ENCODE data around the gene MAP7D1.
A peak's percentile ranks its signal among the peaks of the same experiment; 100 is the strongest.
"Not testable (repeated sequence)": the region's sequence is repeated elsewhere in the genome, so short reads cannot be mapped to it uniquely, and the experiment has no call there.

Gene MAP7D1

DNA sequence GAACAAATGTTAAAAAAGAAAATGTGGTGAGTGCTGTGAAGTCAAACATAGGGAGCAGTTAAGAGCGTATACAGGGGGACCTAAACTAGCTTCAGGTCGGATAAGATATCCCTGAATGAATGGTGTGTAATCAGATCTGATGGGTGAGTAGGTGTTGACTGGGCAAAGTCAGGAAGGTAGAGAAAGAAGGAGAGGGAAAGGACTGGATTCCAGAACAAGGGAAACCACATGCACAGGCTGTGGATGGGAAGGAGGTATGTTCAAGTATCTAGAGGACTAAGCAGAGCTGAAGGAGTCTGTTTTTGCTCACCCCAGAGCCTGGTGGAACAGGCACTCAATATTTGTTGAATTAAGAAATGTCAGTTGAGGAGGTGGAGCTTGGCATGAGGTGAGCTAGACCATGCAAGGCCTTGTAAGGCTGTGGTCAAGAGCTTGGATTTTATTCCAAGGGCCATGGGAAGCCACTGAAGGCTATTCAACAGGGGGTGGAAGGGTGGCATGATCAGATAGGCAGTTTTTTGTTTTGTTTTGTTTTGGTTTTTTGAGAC lies 27.4 kb downstream of the MAP7D1 start:
- H3K4me2 ChIP-seq (ENCODE audit: low read depth, low read length, poor library complexity, severe bottlenecking), result no peak overlapping the region
- no peak overlapping the region for H2AFZ ChIP-seq (ENCODE audit: low read depth, low read length, severe bottlenecking)
- H3K9me3 ChIP-seq (ENCODE audit: insufficient read depth, low read length), result no peaks in the 10 kb centered on the region
- H3K36me3 ChIP-seq (ENCODE audit: low read length), result no peaks in the 10 kb centered on the region
- no peaks in the 10 kb centered on the region for H3F3A ChIP-seq (ENCODE audit: insufficient read depth)
- no peaks in the 10 kb centered on the region for H3K9me2 ChIP-seq (replicated peaks; ENCODE audit: insufficient read depth, low read length)
- no peak for TF ChIP-seq EZH2phosphoT487 (conservative IDR thresholded peaks at IDR 0.05; ENCODE audit: low read length)
- H4K20me1 ChIP-seq (ENCODE audit: low read depth, low read length), result no peaks in the 10 kb centered on the region
- H3K27ac ChIP-seq (ENCODE audit: low read depth, low read length), result no peak overlapping the region
- H3K4me3 ChIP-seq (ENCODE audit: insufficient read depth, low read length, poor library complexity, severe bottlenecking), result no peak overlapping the region
- no peaks in the 10 kb centered on the region for H3K79me2 ChIP-seq (ENCODE audit: insufficient read depth, low read length)
- no peak overlapping the region for H3K9ac ChIP-seq (ENCODE audit: low read length)
- no peaks in the 10 kb centered on the region for H3K27me3 ChIP-seq (ENCODE audit: low read length)

DNA sequence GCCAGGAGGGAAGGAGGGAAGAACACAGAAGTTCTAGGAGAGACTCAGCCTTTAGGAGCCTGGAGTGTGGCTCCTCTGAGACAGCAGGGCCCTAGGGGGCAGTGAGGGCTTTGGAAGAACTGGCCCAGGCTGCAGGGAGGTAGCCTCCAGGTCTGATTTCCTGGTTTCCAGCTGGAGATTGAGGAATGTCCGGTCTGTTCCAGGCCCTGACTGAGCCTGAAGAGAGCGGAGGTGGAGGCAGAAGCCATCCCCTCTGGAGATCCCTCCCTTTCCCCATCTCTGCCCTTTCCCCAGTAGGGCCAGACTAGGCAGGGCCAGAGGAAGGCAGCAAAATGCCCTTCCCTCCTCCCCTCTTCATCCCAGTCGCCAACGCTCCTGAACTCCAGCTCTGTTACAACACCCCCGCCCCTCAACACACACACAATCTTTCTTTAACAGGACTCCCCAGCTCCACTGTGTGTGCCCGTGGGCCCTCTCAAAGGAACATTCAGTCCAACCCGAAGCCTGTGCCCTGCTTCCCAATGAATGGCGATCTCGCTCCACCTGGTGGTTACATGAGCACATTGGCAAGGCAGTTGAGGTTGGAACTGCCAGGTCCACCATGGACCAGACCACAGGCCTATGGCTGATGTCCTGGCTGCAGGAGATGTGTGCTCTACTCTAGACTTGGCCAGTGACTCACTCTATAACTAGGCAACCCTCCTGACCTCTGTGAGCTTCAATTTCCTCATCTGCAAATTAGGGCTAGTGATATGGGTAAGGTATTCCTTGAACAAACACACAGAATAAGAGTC lies 32.0 kb downstream of the MAP7D1 start:
- Histone ChIP-seq H3K79me2 (ENCODE audit: insufficient read depth, low read length) (no peaks in the 10 kb centered on the region), H4K20me1 (ENCODE audit: low read depth, low read length) (no peaks in the 10 kb centered on the region), H3K9me3 (ENCODE audit: insufficient read depth, low read length) (no peaks in the 10 kb centered on the region), H3K27ac (ENCODE audit: low read depth, low read length) (no peak overlapping the region), H3K4me3 (ENCODE audit: insufficient read depth, low read length, poor library complexity, severe bottlenecking) (no peak overlapping the region), H3K4me2 (ENCODE audit: low read depth, low read length, poor library complexity, severe bottlenecking) (no peak overlapping the region), H3K9ac (ENCODE audit: low read length) (no peak overlapping the region), H3K27me3 (ENCODE audit: low read length) (no peaks in the 10 kb centered on the region), H2AFZ (ENCODE audit: low read depth, low read length, severe bottlenecking) (peak overlapping the region; percentile 73), H3F3A (ENCODE audit: insufficient read depth) (no peaks in the 10 kb centered on the region), H3K36me3 (ENCODE audit: low read length) (no peaks in the 10 kb centered on the region), H3K9me2 (replicated peaks; ENCODE audit: insufficient read depth, low read length) (no peaks in the 10 kb centered on the region)
- peak; percentile 74 for TF ChIP-seq CTCF (IDR thresholded peaks at IDR 0.05; ENCODE audit: insufficient read depth, low read length, poor library complexity, severe bottlenecking)
- no peak for TF ChIP-seq EZH2phosphoT487 (conservative IDR thresholded peaks at IDR 0.05; ENCODE audit: low read length)

- not testable (repeated sequence) for H2AFZ ChIP-seq (ENCODE audit: low read depth, low read length, severe bottlenecking); H3K9me2 ChIP-seq (replicated peaks; ENCODE audit: insufficient read depth, low read length); H3K79me2 ChIP-seq (ENCODE audit: insufficient read depth, low read length); H4K20me1 ChIP-seq (ENCODE audit: low read depth, low read length); H3K27me3 ChIP-seq (ENCODE audit: low read length); H3K4me3 ChIP-seq (ENCODE audit: insufficient read depth, low read length, poor library complexity, severe bottlenecking); H3K9ac ChIP-seq (ENCODE audit: low read length); H3K9me3 ChIP-seq (ENCODE audit: insufficient read depth, low read length); H3F3A ChIP-seq (ENCODE audit: insufficient read depth); H3K36me3 ChIP-seq (ENCODE audit: low read length); H3K4me2 ChIP-seq (ENCODE audit: low read depth, low read length, poor library complexity, severe bottlenecking); H3K27ac ChIP-seq (ENCODE audit: low read depth, low read length)
Measured at GRCh38 chr1:36196805-36197204, 40.8 kb downstream of the MAP7D1 start.

DNA sequence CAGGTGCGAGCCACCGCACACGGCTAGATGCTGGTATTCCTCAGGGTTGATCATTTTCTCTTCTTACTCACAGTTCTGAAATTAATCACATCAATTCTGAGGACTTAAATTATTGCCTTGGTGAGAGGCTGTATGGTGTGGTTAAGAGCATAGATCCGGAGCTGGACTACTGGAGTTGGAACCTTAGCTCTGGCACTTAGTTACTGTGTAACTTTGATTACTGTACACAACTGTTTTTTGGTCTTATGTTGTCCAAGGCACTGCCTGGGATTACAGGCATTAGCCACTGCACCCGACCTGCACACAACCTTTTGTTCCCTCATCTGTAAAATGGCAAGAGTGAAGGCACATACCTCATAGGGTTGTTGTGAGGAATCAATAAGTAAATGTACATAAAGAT lies 42.7 kb downstream of the MAP7D1 start:
- Histone ChIP-seq H4K20me1 (ENCODE audit: low read depth, low read length) (no peaks in the 10 kb centered on the region), H3K27me3 (ENCODE audit: low read length) (no peaks in the 10 kb centered on the region), H3F3A (ENCODE audit: insufficient read depth) (no peaks in the 10 kb centered on the region), H3K9me3 (ENCODE audit: insufficient read depth, low read length) (no peaks in the 10 kb centered on the region), H3K79me2 (ENCODE audit: insufficient read depth, low read length) (no peaks in the 10 kb centered on the region), H3K9ac (ENCODE audit: low read length) (no peak overlapping the region), H3K27ac (ENCODE audit: low read depth, low read length) (no peak overlapping the region), H3K4me2 (ENCODE audit: low read depth, low read length, poor library complexity, severe bottlenecking) (no peak overlapping the region), H3K9me2 (replicated peaks; ENCODE audit: insufficient read depth, low read length) (no peaks in the 10 kb centered on the region), H3K4me3 (ENCODE audit: insufficient read depth, low read length, poor library complexity, severe bottlenecking) (no peak overlapping the region), H3K36me3 (ENCODE audit: low read length) (no peaks in the 10 kb centered on the region), H2AFZ (ENCODE audit: low read depth, low read length, severe bottlenecking) (no peak overlapping the region)
- TF ChIP-seq CTCF (IDR thresholded peaks at IDR 0.05; ENCODE audit: insufficient read depth, low read length, poor library complexity, severe bottlenecking) (no peak), EZH2phosphoT487 (conservative IDR thresholded peaks at IDR 0.05; ENCODE audit: low read length) (no peak)

All from SU-DHL-6 (cell line).